HepG2 (cell line): ENCODE data around the gene ADM. TPM values are rescaled to one million over a fixed set of nuclear protein-coding genes. Genes with fewer than 3 reads are reported as not detected.

Source experiments
- ATF7-NPFF ChIP-seq: sonication (generic); formaldehyde crosslinking; IDR thresholded peaks from 2 replicates; pipeline ENCODE4 v1.8.1; 2023; ENCODE audit warnings: mild to moderate bottlenecking, low read depth, missing genetic modification reagents, moderate library complexity
- CHD4 ChIP-seq: fragments of 200-600 bp; sonication (generic); IDR thresholded peaks from 2 replicates; pipeline ENCODE4 v1.7.0; 2017; ENCODE audit warnings: mild to moderate bottlenecking, low read length, borderline replicate concordance
- DNMT3B ChIP-seq: conservative IDR thresholded peaks from 2 replicates; pipeline ENCODE4 v1.6.1; 2016; ENCODE audit warnings: missing biosample characterization, control low read depth
- EP300 ChIP-seq, 3 experiments: sonication (generic) in 1 of 3; formaldehyde crosslinking in 1 of 3; IDR thresholded peaks; 2 replicates each; pipeline versions ENCODE4 v1.5.1 to v1.6.1; 2011 to 2020; ENCODE audit warnings: low read depth in 2 of 3, low read length in 2 of 3, borderline replicate concordance in 1 of 3, improper control_type of control experiment in 1 of 3, mild to moderate bottlenecking in 1 of 3, missing genetic modification reagents in 1 of 3, moderate library complexity in 1 of 3
- FLYWCH1 ChIP-seq: sonication (generic); formaldehyde crosslinking; IDR thresholded peaks from 2 replicates; pipeline ENCODE4 v1.8.1; 2023; ENCODE audit warnings: mild to moderate bottlenecking, missing genetic modification reagents
- HDAC1 ChIP-seq: sonication (generic); formaldehyde crosslinking; IDR thresholded peaks from 2 replicates; pipeline ENCODE4 v1.5.1; 2020; ENCODE audit warnings: mild to moderate bottlenecking, missing genetic modification reagents
- MAFG ChIP-seq: sonication (generic); formaldehyde crosslinking; IDR thresholded peaks from 2 replicates; pipeline ENCODE4 v1.5.1; 2020; ENCODE audit warnings: mild to moderate bottlenecking, missing genetic modification reagents
- MXI1 ChIP-seq: IDR thresholded peaks from 3 replicates; pipeline ENCODE4 v1.6.1; 2012; ENCODE audit warnings: low read depth, low read length, inconsistent platforms, borderline replicate concordance
- NAIF1 ChIP-seq: sonication (generic); formaldehyde crosslinking; IDR thresholded peaks from 2 replicates; pipeline ENCODE4 v1.5.0; 2020; ENCODE audit warnings: mild to moderate bottlenecking, missing genetic modification reagents, borderline replicate concordance
- NCOA5 ChIP-seq: sonication (generic); formaldehyde crosslinking; IDR thresholded peaks from 2 replicates; pipeline ENCODE4 v1.4.0; 2020; ENCODE audit warnings: missing genetic modification reagents
- NFKB2 ChIP-seq: sonication (generic); formaldehyde crosslinking; IDR thresholded peaks from 2 replicates; pipeline ENCODE4 v1.4.0; 2020; ENCODE audit warnings: missing genetic modification reagents, borderline replicate concordance
- TOPORS ChIP-seq: sonication (generic); formaldehyde crosslinking; IDR thresholded peaks from 2 replicates; pipeline ENCODE4 v1.8.0; 2023; ENCODE audit warnings: mild to moderate bottlenecking, missing genetic modification reagents
- ZC3H4 ChIP-seq: sonication (generic); formaldehyde crosslinking; IDR thresholded peaks from 2 replicates; pipeline ENCODE4 v1.4.0; 2020; ENCODE audit warnings: missing genetic modification reagents, borderline replicate concordance
- ZFP41 ChIP-seq: sonication (generic); formaldehyde crosslinking; IDR thresholded peaks from 2 replicates; pipeline ENCODE4 v1.4.0; 2020; ENCODE audit warnings: mild to moderate bottlenecking, missing genetic modification reagents, borderline replicate concordance
- ZNF260 ChIP-seq: sonication (generic); formaldehyde crosslinking; IDR thresholded peaks from 2 replicates; pipeline ENCODE4 v1.4.0; 2020; ENCODE audit warnings: missing genetic modification reagents, low read depth, mild to moderate bottlenecking, borderline replicate concordance
- ZNF292 ChIP-seq: sonication (generic); formaldehyde crosslinking; IDR thresholded peaks from 2 replicates; pipeline ENCODE4 v1.8.1; 2022; ENCODE audit warnings: mild to moderate bottlenecking, low read depth, missing genetic modification reagents, borderline replicate concordance
- ZNF570 ChIP-seq: sonication (generic); formaldehyde crosslinking; IDR thresholded peaks from 2 replicates; pipeline ENCODE4 v1.4.0; 2020; ENCODE audit warnings: mild to moderate bottlenecking, missing genetic modification reagents, borderline replicate concordance
- ZNF891 ChIP-seq: sonication (generic); formaldehyde crosslinking; IDR thresholded peaks from 2 replicates; pipeline ENCODE4 v1.5.0; 2020; ENCODE audit warnings: mild to moderate bottlenecking, missing genetic modification reagents
- polyA plus RNA-seq, 8 experiments: library from polyadenylated mRNA; depleted of rRNA in 3 of 8; stranded (reverse) in 7 of 8; unstranded in 1 of 8; fragments of >200 nt; fragmentation: Illumina TruSeq in 4 of 8; extraction: Trizol in 4 of 8; gene quantifications; 2 replicates each; pipeline versions ENCODE4 v1.2.1 to v1.2.3, GENCODE V29; 2011 to 2016; ENCODE audit warnings: low read depth in 4 of 8, missing spikeins in 1 of 8, mixed read lengths in 1 of 8; ENCODE audit not compliant: insufficient read depth in 1 of 8
- total RNA-seq, 5 experiments: library from RNA; depleted of rRNA; stranded (reverse); fragments of >200 nt; fragmentation: Illumina TruSeq; extraction: Trizol; gene quantifications; 2 replicates each; pipeline ENCODE4 v1.2.3, GENCODE V29; 2016; ENCODE audit warnings: low read depth in 1 of 5
- TF ChIP-seq, protein P1 (sequence below): sonication (generic); formaldehyde crosslinking; conservative IDR thresholded peaks from 2 replicates; pipeline ENCODE4 v1.4.0; 2020; ENCODE audit warnings: missing genetic modification reagents
- TF ChIP-seq, protein P2 (sequence below): sonication (generic); formaldehyde crosslinking; IDR thresholded peaks from 2 replicates; pipeline ENCODE4 v1.5.0; 2020; ENCODE audit warnings: mild to moderate bottlenecking, missing genetic modification reagents, borderline replicate concordance

The ADM gene
- total and polyA plus RNA-seq, 2 of the 13 experiments (the other 11 are each of a cell fraction or from before 2014, with no cell fraction given), result 10.7 to 26.1 TPM

DNA sequence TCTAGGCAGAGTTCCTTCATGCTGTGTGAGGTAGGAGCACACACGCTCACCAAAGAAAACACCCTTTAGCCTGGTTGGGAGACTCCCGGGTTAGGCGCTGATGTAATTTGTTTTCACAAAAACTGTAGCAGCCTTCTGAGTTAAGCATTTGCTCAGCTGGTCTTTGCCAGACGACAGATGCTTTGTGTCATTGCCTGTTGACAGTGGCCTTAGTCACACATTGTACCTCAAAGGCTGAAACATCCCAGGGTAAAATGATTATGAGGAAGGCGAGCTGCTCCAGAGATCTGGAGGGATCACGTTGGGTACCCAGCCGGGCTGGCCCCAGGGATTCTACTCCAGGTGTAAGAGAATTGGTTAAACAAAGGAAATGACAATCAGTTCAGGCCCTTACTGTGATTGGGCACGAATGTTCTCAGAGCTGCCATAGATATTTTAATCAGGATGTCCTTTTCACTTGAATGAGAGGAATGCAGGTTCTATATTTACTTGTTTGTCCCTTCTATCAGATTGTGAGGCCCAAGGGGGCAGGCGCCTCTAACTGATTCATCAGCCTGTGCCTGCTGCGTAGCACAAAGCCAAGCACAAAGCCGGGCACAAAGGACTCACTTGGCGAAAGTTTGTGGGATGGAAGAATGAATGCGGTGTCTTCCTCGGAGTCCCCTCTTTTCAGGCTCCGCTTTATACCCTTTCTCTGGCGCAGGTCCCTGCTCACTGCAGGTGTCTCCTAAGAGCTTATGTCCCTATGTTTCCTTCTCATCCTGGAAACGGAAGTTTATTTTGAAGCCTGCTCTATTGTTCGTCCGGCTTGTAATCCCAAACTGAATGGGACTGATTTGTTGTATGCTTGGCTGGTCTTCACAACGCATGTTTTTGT, 47.1 kb downstream of the ADM start (continued):
- TF ChIP-seq, protein P1, sequence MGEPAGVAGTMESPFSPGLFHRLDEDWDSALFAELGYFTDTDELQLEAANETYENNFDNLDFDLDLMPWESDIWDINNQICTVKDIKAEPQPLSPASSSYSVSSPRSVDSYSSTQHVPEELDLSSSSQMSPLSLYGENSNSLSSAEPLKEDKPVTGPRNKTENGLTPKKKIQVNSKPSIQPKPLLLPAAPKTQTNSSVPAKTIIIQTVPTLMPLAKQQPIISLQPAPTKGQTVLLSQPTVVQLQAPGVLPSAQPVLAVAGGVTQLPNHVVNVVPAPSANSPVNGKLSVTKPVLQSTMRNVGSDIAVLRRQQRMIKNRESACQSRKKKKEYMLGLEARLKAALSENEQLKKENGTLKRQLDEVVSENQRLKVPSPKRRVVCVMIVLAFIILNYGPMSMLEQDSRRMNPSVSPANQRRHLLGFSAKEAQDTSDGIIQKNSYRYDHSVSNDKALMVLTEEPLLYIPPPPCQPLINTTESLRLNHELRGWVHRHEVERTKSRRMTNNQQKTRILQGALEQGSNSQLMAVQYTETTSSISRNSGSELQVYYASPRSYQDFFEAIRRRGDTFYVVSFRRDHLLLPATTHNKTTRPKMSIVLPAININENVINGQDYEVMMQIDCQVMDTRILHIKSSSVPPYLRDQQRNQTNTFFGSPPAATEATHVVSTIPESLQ (CRISPR knock-in tag), result no peak
- TF ChIP-seq ZNF570 (CRISPR knock-in tag) (no peak), MXI1 (peak; percentile 56; the same call in 1 of the 3 replicates), ZNF292 (CRISPR knock-in tag) (no peak), MAFG (CRISPR knock-in tag) (no peak), EP300 (IDR thresholded peaks at IDR 0.05; ENCODE audit: low read depth in 2 of 2, low read length in 2 of 2) (0 out of 4 replicates have a peak, but pooled peaks of 1 of the 2 experiments have one; percentile 4), EP300 (CRISPR knock-in tag; IDR thresholded peaks at IDR 0.05; ENCODE audit: borderline replicate concordance) (no peak), DNMT3B (no peak), FLYWCH1 (no peak), NFKB2 (CRISPR knock-in tag) (no peak), TOPORS (no peak), HDAC1 (peak; percentile 82), ZC3H4 (CRISPR knock-in tag) (no peak), NCOA5 (no peak), ZNF260 (CRISPR knock-in tag) (no peak), ZNF891 (CRISPR knock-in tag) (no peak), ATF7-NPFF (CRISPR knock-in tag) (no peak), ZFP41 (CRISPR knock-in tag) (no peak), CHD4 (no peak), NAIF1 (CRISPR knock-in tag) (no peak)
- TF ChIP-seq, protein P2, sequence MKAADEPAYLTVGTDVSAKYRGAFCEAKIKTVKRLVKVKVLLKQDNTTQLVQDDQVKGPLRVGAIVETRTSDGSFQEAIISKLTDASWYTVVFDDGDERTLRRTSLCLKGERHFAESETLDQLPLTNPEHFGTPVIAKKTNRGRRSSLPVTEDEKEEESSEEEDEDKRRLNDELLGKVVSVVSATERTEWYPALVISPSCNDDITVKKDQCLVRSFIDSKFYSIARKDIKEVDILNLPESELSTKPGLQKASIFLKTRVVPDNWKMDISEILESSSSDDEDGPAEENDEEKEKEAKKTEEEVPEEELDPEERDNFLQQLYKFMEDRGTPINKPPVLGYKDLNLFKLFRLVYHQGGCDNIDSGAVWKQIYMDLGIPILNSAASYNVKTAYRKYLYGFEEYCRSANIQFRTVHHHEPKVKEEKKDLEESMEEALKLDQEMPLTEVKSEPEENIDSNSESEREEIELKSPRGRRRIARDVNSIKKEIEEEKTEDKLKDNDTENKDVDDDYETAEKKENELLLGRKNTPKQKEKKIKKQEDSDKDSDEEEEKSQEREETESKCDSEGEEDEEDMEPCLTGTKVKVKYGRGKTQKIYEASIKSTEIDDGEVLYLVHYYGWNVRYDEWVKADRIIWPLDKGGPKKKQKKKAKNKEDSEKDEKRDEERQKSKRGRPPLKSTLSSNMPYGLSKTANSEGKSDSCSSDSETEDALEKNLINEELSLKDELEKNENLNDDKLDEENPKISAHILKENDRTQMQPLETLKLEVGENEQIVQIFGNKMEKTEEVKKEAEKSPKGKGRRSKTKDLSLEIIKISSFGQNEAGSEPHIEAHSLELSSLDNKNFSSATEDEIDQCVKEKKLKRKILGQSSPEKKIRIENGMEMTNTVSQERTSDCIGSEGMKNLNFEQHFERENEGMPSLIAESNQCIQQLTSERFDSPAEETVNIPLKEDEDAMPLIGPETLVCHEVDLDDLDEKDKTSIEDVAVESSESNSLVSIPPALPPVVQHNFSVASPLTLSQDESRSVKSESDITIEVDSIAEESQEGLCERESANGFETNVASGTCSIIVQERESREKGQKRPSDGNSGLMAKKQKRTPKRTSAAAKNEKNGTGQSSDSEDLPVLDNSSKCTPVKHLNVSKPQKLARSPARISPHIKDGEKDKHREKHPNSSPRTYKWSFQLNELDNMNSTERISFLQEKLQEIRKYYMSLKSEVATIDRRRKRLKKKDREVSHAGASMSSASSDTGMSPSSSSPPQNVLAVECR (CRISPR knock-in tag), result peak; percentile 49; the same call in 1 of the 2 replicates
